ENCODE results near the gene OPTN.

GRCh38 chr10:13099666-13100348 is at the start of gene OPTN:
- TF ChIP-seq CTCF (IDR thresholded peaks at IDR 0.05), result peak in 5 of 7 experiments; percentile 38 to 65 (median 41)
- peak in 1 of 4 donors; percentile 36 for TF ChIP-seq POLR2A (IDR thresholded peaks at IDR 0.05)
- no peak for TF ChIP-seq EP300 (IDR thresholded peaks at IDR 0.05)

Measured in stomach (tissue), 4 donors.